Astrocyte (in vitro differentiated cells and primary cell): ENCODE results near the gene ITGBL1. TPM values are rescaled to one million over a fixed set of nuclear protein-coding genes. Genes with fewer than 3 reads are reported as not detected.

Experiments used
- DNase-seq: peaks from one replicate; pipeline ENCODE4 v3.0.0-alpha.2; 2010; ENCODE audit warnings: low read depth
- FAIRE-seq: peaks from 2 replicates; lab custom pipeline; 2011; peaks lifted over from hg19 to GRCh38; lab: Jason Lieb, UNC
- H2AFZ ChIP-seq: 2 replicates; pipeline ENCODE4 v1.6.0; 2012; ENCODE audit warnings: low read depth, low read length, inconsistent platforms
- H3K27ac ChIP-seq: 2 replicates; pipeline ENCODE4 v1.5.1; 2011; ENCODE audit warnings: low read depth, low read length, inconsistent platforms
- H3K27me3 ChIP-seq: 2 replicates; pipeline ENCODE4 v1.6.0; 2011; ENCODE audit warnings: low read length, inconsistent platforms; ENCODE audit not compliant: insufficient read depth
- H3K36me3 ChIP-seq: 2 replicates; pipeline ENCODE4 v1.5.1; 2011; ENCODE audit warnings: low read length, inconsistent platforms; ENCODE audit not compliant: insufficient read depth
- H3K4me1 ChIP-seq: 2 replicates; pipeline ENCODE4 v1.5.1; 2011; ENCODE audit warnings: low read length, inconsistent platforms; ENCODE audit not compliant: insufficient read depth
- H3K4me2 ChIP-seq: 2 replicates; pipeline ENCODE4 v1.6.0; 2012; ENCODE audit warnings: low read length, inconsistent platforms
- H3K4me3 ChIP-seq: 2 replicates; pipeline ENCODE4 v1.5.1; 2011; ENCODE audit warnings: low read depth, mild to moderate bottlenecking, low read length, inconsistent platforms; ENCODE audit not compliant: insufficient read depth
- H3K79me2 ChIP-seq: 2 replicates; pipeline ENCODE4 v1.6.0; 2012; ENCODE audit warnings: mild to moderate bottlenecking, low read length, inconsistent platforms; ENCODE audit not compliant: insufficient read depth
- H3K9ac ChIP-seq: 2 replicates; pipeline ENCODE4 v1.6.0; 2012; ENCODE audit warnings: mild to moderate bottlenecking, low read length, inconsistent platforms
- H3K9me3 ChIP-seq: 2 replicates; pipeline ENCODE4 v1.5.1; 2012; ENCODE audit warnings: low read depth, mild to moderate bottlenecking, low read length, inconsistent platforms; ENCODE audit not compliant: insufficient read depth
- H4K20me1 ChIP-seq: 2 replicates; pipeline ENCODE4 v1.6.0; 2012; ENCODE audit warnings: low read length, inconsistent platforms; ENCODE audit not compliant: insufficient read depth
- H3K27ac Mint-ChIP-seq: one replicate; pipeline ENCODE4 v1.8.0; 2021; ENCODE audit warnings: mild to moderate bottlenecking, mixed read lengths; ENCODE audit not compliant: unreplicated experiment
- H3K27me3 Mint-ChIP-seq: one replicate; pipeline ENCODE4 v1.8.0; 2021; ENCODE audit warnings: low read depth, mixed read lengths; ENCODE audit not compliant: unreplicated experiment
- H3K36me3 Mint-ChIP-seq: one replicate; pipeline ENCODE4 v1.8.0; 2021; ENCODE audit warnings: low read depth, mixed read lengths; ENCODE audit not compliant: unreplicated experiment
- H3K4me1 Mint-ChIP-seq: one replicate; pipeline ENCODE4 v1.8.0; 2021; ENCODE audit warnings: low read depth, mixed read lengths; ENCODE audit not compliant: unreplicated experiment
- H3K4me3 Mint-ChIP-seq: one replicate; pipeline ENCODE4 v1.8.0; 2021; ENCODE audit warnings: mild to moderate bottlenecking, moderate library complexity, mixed read lengths; ENCODE audit not compliant: unreplicated experiment
- H3K9me3 Mint-ChIP-seq: one replicate; pipeline ENCODE4 v1.8.0; 2021; ENCODE audit warnings: mild to moderate bottlenecking, mixed read lengths; ENCODE audit not compliant: unreplicated experiment
- EZH2 ChIP-seq: IDR thresholded peaks from 2 replicates; pipeline ENCODE4 v1.6.1; 2012; ENCODE audit warnings: mild to moderate bottlenecking, low read length, inconsistent platforms; ENCODE audit not compliant: insufficient read depth
- total RNA-seq: library from RNA; stranded (reverse); gene quantifications from 2 replicates; pipeline ENCODE4 v1.2.1, GENCODE V29; 2021
- TF ChIP-seq, protein P1 (sequence below): IDR thresholded peaks from 2 replicates; pipeline ENCODE4 v1.5.1; 2011; ENCODE audit warnings: low read depth, mild to moderate bottlenecking, inconsistent platforms, low read length, moderate library complexity; ENCODE audit not compliant: insufficient read depth

The ITGBL1 gene
- total RNA-seq, 1 donor from 2014 or later: 0.14 TPM

DNA sequence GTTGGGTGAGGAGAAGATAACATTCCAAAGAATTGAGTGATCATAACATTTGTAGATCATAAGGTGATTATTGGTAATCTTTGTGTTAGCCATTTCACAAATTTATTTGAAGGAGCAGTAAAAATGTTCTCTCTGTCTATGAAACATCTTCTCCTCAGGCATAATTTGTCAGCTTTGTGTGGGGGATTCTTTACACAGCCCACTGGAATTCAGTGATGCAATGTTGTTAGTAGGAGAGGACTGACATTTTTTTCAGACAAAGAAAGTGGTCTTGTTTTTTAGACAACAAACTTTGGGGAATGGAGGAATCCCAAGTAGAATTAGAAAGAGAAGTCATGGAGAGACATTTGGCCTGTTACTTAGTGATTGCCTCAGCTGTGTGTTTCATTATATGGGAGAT lies 100.3 kb downstream of the ITGBL1 start:
- no peaks in the 10 kb centered on the region for H3K27me3 Mint-ChIP-seq
- peaks cover 23% of the 10 kb centered on the region for H3K4me1 Mint-ChIP-seq
- peak; percentile 42 for DNase-seq
- no peaks in the 10 kb centered on the region for H3K36me3 Mint-ChIP-seq
- FAIRE-seq: peak; percentile 83
- H3K27ac Mint-ChIP-seq: peak overlapping the region; percentile 97
- H3K27ac ChIP-seq: no peak overlapping the region
- H3K4me3 ChIP-seq: no peak overlapping the region
- no peak overlapping the region for H2AFZ ChIP-seq
- no peaks in the 10 kb centered on the region for H4K20me1 ChIP-seq
- H3K9me3 Mint-ChIP-seq: no peaks in the 10 kb centered on the region
- no peaks in the 10 kb centered on the region for H3K9me3 ChIP-seq
- no peaks in the 10 kb centered on the region for H3K27me3 ChIP-seq
- H3K4me2 ChIP-seq: no peak overlapping the region
- no peaks in the 10 kb centered on the region for H3K79me2 ChIP-seq
- no peak overlapping the region for H3K9ac ChIP-seq
- H3K4me1 ChIP-seq: no peaks in the 10 kb centered on the region
- no peak overlapping the region for H3K4me3 Mint-ChIP-seq
- H3K36me3 ChIP-seq: no peaks in the 10 kb centered on the region
- TF ChIP-seq EZH2: no peak
- TF ChIP-seq, protein P1, sequence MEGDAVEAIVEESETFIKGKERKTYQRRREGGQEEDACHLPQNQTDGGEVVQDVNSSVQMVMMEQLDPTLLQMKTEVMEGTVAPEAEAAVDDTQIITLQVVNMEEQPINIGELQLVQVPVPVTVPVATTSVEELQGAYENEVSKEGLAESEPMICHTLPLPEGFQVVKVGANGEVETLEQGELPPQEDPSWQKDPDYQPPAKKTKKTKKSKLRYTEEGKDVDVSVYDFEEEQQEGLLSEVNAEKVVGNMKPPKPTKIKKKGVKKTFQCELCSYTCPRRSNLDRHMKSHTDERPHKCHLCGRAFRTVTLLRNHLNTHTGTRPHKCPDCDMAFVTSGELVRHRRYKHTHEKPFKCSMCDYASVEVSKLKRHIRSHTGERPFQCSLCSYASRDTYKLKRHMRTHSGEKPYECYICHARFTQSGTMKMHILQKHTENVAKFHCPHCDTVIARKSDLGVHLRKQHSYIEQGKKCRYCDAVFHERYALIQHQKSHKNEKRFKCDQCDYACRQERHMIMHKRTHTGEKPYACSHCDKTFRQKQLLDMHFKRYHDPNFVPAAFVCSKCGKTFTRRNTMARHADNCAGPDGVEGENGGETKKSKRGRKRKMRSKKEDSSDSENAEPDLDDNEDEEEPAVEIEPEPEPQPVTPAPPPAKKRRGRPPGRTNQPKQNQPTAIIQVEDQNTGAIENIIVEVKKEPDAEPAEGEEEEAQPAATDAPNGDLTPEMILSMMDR: no peak

DNA sequence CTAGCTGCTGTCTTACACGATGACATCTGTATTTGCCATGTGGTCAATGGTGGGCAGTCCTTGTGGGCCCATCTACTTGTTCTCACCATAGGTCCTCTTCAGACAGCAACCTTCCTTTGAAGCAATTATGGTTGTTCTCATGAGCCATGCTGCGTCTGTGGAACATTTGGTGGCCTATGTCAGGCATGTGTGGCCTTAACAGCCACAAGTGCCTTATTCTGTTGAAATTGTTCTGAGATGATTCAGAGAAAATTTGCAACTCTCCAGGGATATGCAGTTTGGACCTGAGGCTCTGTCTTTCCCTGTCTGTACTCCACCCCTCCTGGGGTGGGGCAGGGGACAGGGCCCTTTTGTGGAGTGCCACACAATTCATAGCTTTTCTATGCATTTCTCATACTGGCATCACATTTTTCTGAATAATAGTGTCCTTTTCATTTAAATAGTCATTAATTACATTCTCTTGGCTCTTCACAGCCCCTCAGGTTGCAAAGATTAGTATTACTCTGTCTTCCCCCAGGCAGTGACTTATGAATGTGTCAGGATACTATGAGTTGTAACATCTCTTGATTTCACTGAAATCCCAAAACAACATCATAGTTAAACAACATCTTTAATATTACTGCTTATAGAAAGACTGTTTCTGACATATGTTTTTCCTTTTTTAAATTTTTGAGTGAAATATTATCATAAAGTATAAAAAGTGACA lies 102.1 kb downstream of the ITGBL1 start:
- Histone ChIP-seq H3K4me1 (no peaks in the 10 kb centered on the region), H4K20me1 (no peaks in the 10 kb centered on the region), H3K36me3 (no peaks in the 10 kb centered on the region), H3K4me2 (no peak overlapping the region), H3K4me3 (no peak overlapping the region), H3K9me3 (no peaks in the 10 kb centered on the region), H3K79me2 (no peaks in the 10 kb centered on the region), H3K27ac (no peak overlapping the region), H2AFZ (no peak overlapping the region), H3K27me3 (no peaks in the 10 kb centered on the region), H3K9ac (no peak overlapping the region)
- DNase-seq (no peak), FAIRE-seq (peak; percentile 68)
- Mint-ChIP-seq H3K9me3 (no peaks in the 10 kb centered on the region), H3K36me3 (no peaks in the 10 kb centered on the region), H3K4me1 (peaks cover 23% of the 10 kb centered on the region), H3K4me3 (no peak overlapping the region), H3K27me3 (no peaks in the 10 kb centered on the region), H3K27ac (peak overlapping the region; percentile 85)
- TF ChIP-seq, protein P1: no peak
- no peak for TF ChIP-seq EZH2

- FAIRE-seq: no peak
- Mint-ChIP-seq H3K27me3 (no peaks in the 10 kb centered on the region), H3K9me3 (no peaks in the 10 kb centered on the region), H3K27ac (no peak overlapping the region), H3K36me3 (no peaks in the 10 kb centered on the region), H3K4me1 (peaks cover 23% of the 10 kb centered on the region), H3K4me3 (no peak overlapping the region)
- H3K27ac ChIP-seq: no peak overlapping the region
- H3K4me1 ChIP-seq: no peaks in the 10 kb centered on the region
- H3K27me3 ChIP-seq: no peaks in the 10 kb centered on the region
- no peaks in the 10 kb centered on the region for H3K79me2 ChIP-seq
- no peak overlapping the region for H3K9ac ChIP-seq
- H3K36me3 ChIP-seq: no peaks in the 10 kb centered on the region
- H4K20me1 ChIP-seq: no peaks in the 10 kb centered on the region
- H3K9me3 ChIP-seq: no peaks in the 10 kb centered on the region
- TF ChIP-seq, protein P1: no peak
- TF ChIP-seq EZH2: no peak
- no peak overlapping the region for H2AFZ ChIP-seq
- no peak for DNase-seq
- no peak overlapping the region for H3K4me2 ChIP-seq
- H3K4me3 ChIP-seq: no peak overlapping the region
These were observed 103.1 kb downstream of the ITGBL1 start for GRCh38 chr13:101555610-101556009.
